ENCODE data around the gene GPC1. TPM values are rescaled to one million over a fixed set of nuclear protein-coding genes. Genes with fewer than 3 reads are reported as not detected.

Gene GPC1
- total and polyA plus RNA-seq, 2 donors (not counting 1 experiment from before 2014, with no cell fraction given) = 1.2 to 3.3 TPM

DNA sequence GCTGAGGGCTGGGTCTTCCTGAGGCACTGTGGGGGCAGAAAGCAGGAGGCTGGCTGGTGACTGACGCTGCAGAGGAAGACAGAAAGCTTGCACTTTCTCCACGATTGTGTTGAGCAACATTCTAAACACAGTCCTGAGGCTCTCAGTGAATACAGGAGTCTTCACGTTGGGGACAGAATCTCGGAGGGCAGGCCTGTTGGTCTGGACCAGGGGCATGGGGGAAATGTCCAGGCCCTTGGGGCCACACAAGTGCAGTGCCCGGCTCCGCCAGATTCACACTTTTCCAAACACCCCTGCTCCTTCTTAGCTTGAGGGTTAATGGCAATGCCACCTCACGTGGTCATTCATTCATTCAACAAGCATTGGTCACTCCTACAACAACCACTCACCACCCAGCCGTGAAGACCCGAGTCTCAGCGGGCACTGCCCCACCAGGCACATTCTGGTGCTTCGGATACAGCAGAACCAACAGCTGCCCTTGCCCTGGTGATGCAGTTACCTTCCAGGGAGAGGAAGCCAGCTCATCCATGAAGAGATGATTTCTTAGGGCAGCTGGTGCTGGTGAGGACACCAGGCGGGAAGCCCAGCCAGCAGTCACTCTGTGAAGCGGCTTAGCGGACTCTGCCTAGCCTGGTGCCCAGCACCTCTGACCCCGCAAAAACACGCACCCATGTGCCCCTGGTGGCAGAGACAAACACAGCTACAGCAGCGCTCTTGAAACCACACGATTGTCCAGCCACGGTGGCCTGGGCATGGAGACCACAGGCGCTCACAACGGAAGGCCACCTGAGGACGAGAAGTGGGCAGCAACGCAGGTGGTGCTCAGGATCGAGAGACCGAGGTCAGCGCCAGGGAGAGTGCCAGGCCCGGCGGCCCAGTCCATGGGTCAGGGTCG is 10.9 kb upstream of the GPC1 start:
- no peak overlapping the region for H3K27ac ChIP-seq (ENCODE audit: low read length in 2 of 2)
- 91% methylated on average over 29 of the region's 29 CpGs for WGBS (ENCODE audit: insufficient coverage)
- H4K20me1 ChIP-seq (ENCODE audit: control insufficient read depth, insufficient read depth, low read length, poor library complexity, severe bottlenecking) = no peaks in the 10 kb centered on the region
- CTCF ChIA-PET = no interaction called here
- peaks cover 3% of the 10 kb centered on the region for H3K9me3 Mint-ChIP-seq (ENCODE audit: insufficient read depth)
- intact Hi-C loops (cut with micrococcal nuclease) = no loop called here
- no peak overlapping the region for H3K9ac ChIP-seq (ENCODE audit: low read length)
- ATAC-seq (ENCODE audit: low read depth) (no peak), DNase-seq (no peak)
- no peaks in the 10 kb centered on the region for H3K36me3 ChIP-seq (replicated peaks in 1 of 2; ENCODE audit: control extremely low read depth in 1 of 2, control insufficient read depth in 1 of 2, extremely low read depth in 1 of 2, insufficient read depth in 2 of 2, low read length in 1 of 2)
- POLR2A ChIA-PET = no interaction called here
- H3K4me1 ChIP-seq (ENCODE audit: control insufficient read depth in 2 of 2, insufficient read depth in 2 of 2, low read length in 2 of 2) = no peaks in the 10 kb centered on the region
- H2AFZ ChIP-seq (ENCODE audit: insufficient read depth, low read depth, low read length, poor library complexity, severe bottlenecking) = no peak overlapping the region
- H3K27me3 ChIP-seq (replicated peaks in 1 of 4; ENCODE audit: control extremely low read depth in 1 of 4, control insufficient read depth in 3 of 4, insufficient read depth in 4 of 4, low read length in 3 of 4) = peaks cover 0 to 4% (median 2%) of the 10 kb centered on the region in 4 experiments
- TF ChIP-seq, protein P1, sequence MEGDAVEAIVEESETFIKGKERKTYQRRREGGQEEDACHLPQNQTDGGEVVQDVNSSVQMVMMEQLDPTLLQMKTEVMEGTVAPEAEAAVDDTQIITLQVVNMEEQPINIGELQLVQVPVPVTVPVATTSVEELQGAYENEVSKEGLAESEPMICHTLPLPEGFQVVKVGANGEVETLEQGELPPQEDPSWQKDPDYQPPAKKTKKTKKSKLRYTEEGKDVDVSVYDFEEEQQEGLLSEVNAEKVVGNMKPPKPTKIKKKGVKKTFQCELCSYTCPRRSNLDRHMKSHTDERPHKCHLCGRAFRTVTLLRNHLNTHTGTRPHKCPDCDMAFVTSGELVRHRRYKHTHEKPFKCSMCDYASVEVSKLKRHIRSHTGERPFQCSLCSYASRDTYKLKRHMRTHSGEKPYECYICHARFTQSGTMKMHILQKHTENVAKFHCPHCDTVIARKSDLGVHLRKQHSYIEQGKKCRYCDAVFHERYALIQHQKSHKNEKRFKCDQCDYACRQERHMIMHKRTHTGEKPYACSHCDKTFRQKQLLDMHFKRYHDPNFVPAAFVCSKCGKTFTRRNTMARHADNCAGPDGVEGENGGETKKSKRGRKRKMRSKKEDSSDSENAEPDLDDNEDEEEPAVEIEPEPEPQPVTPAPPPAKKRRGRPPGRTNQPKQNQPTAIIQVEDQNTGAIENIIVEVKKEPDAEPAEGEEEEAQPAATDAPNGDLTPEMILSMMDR (IDR thresholded peaks at IDR 0.05) = no peak
- no peak for TF ChIP-seq EZH2 (IDR thresholded peaks at IDR 0.05; ENCODE audit: borderline replicate concordance, insufficient read depth, low read depth, low read length, poor library complexity, severe bottlenecking)
- H3K9me3 ChIP-seq (ENCODE audit: control extremely low read depth in 1 of 3, control insufficient read depth in 2 of 3, insufficient read depth in 1 of 3, low read length in 2 of 3) = peaks cover 0 to 57% (median 11%) of the 10 kb centered on the region in 3 donors
- H3K4me3 Mint-ChIP-seq = no peak overlapping the region
- H3K79me2 ChIP-seq (ENCODE audit: control insufficient read depth, insufficient read depth, low read length) = no peaks in the 10 kb centered on the region
- H3K27me3 Mint-ChIP-seq = peaks cover 5% of the 10 kb centered on the region
- no peak overlapping the region for H3K27ac Mint-ChIP-seq
- H3K4me2 ChIP-seq (replicated peaks; ENCODE audit: low read depth, low read length, poor library complexity, severe bottlenecking) = no peak overlapping the region
- H3K4me3 ChIP-seq (ENCODE audit: control extremely low read depth in 1 of 5, extremely low read depth in 1 of 5, insufficient read depth in 1 of 5, low read depth in 2 of 5, low read length in 4 of 5) = no peak overlapping the region
- H3K4me1 Mint-ChIP-seq = no peaks in the 10 kb centered on the region

DNA sequence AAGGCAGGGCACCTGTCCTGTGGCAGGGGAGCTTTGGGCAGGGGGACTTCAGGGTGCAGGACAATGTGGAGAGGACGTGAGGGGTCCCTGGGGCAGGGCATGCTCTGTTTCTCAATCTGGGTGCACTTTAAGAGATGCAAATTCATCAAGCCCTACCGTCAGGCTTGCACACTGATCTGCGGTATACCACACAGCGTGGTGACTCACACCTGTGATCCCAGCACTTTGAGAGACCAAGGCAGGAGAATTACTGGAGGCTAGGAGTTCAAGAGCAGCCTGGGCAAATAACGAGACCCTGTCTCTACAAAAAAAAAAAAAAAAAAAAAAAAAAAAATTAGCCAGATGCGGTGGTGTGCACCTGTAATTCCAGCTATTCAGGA is 10.2 kb upstream of the GPC1 start:
- H2AFZ ChIP-seq (ENCODE audit: insufficient read depth, low read depth, low read length, poor library complexity, severe bottlenecking) = no peak overlapping the region

More for the DNA sequence above, 10.2 kb upstream of the GPC1 start:
- H3K4me3 ChIP-seq (ENCODE audit: control extremely low read depth in 1 of 5, extremely low read depth in 1 of 5, insufficient read depth in 1 of 5, low read depth in 2 of 5, low read length in 4 of 5) = no peak overlapping the region
- H3K4me1 ChIP-seq (ENCODE audit: control insufficient read depth in 2 of 2, insufficient read depth in 2 of 2, low read length in 2 of 2) = no peaks in the 10 kb centered on the region
- POLR2A ChIA-PET = no interaction called here
- no peak for DNase-seq
- TF ChIP-seq, protein P1 (IDR thresholded peaks at IDR 0.05) = no peak
- TF ChIP-seq EZH2 (IDR thresholded peaks at IDR 0.05; ENCODE audit: borderline replicate concordance, insufficient read depth, low read depth, low read length, poor library complexity, severe bottlenecking) = no peak
- intact Hi-C loops (cut with micrococcal nuclease) = no loop called here
- CTCF ChIA-PET = no interaction called here
- no peak overlapping the region for H3K27ac ChIP-seq (ENCODE audit: low read length in 2 of 2)
- no peak overlapping the region for H3K27ac Mint-ChIP-seq
- no peaks in the 10 kb centered on the region for H3K36me3 ChIP-seq (replicated peaks in 1 of 2; ENCODE audit: control extremely low read depth in 1 of 2, control insufficient read depth in 1 of 2, extremely low read depth in 1 of 2, insufficient read depth in 2 of 2, low read length in 1 of 2)
- H3K27me3 Mint-ChIP-seq = peaks cover 5% of the 10 kb centered on the region
- H3K27me3 ChIP-seq (replicated peaks in 1 of 4; ENCODE audit: control extremely low read depth in 1 of 4, control insufficient read depth in 3 of 4, insufficient read depth in 4 of 4, low read length in 3 of 4) = peaks cover 0 to 4% (median 0%) of the 10 kb centered on the region in 4 experiments
- H3K4me2 ChIP-seq (replicated peaks; ENCODE audit: low read depth, low read length, poor library complexity, severe bottlenecking) = no peak overlapping the region
- H3K9ac ChIP-seq (ENCODE audit: low read length) = no peak overlapping the region
- WGBS (ENCODE audit: insufficient coverage) = 78% methylated on average over 3 of the region's 6 CpGs
- peaks cover 3% of the 10 kb centered on the region for H3K9me3 Mint-ChIP-seq (ENCODE audit: insufficient read depth)
- no peak overlapping the region for H3K4me3 Mint-ChIP-seq
- no peaks in the 10 kb centered on the region for H3K4me1 Mint-ChIP-seq
- no peak for ATAC-seq (ENCODE audit: low read depth)
- no peaks in the 10 kb centered on the region for H4K20me1 ChIP-seq (ENCODE audit: control insufficient read depth, insufficient read depth, low read length, poor library complexity, severe bottlenecking)
- H3K79me2 ChIP-seq (ENCODE audit: control insufficient read depth, insufficient read depth, low read length) = no peaks in the 10 kb centered on the region
- H3K9me3 ChIP-seq (ENCODE audit: control extremely low read depth in 1 of 3, control insufficient read depth in 2 of 3, insufficient read depth in 1 of 3, low read length in 2 of 3) = peaks cover 0 to 53% (median 11%) of the 10 kb centered on the region in 3 donors
